HEK293 (cell line): Measurements from ENCODE around the gene PNPLA2.
A peak's percentile ranks its signal among the peaks of the same experiment; 100 is the strongest.

Experiments
- REPIN1 ChIP-seq: fragments of 450-650 bp; formaldehyde crosslinking; IDR thresholded peaks from 2 replicates; pipeline ENCODE4 v1.5.1; 2017; ENCODE audit warnings: missing biosample characterization, missing genetic modification characterization, low read depth
- SP7 ChIP-seq: fragments of 450-650 bp; formaldehyde crosslinking; IDR thresholded peaks from 2 replicates; pipeline ENCODE4 v1.5.1; 2016; ENCODE audit warnings: missing biosample characterization, missing genetic modification characterization
- TCF7L2 ChIP-seq: IDR thresholded peaks from 2 replicates; pipeline ENCODE4 v1.6.1; 2011; ENCODE audit warnings: low read depth, mild to moderate bottlenecking, inconsistent platforms, low read length, moderate library complexity, borderline replicate concordance
- ZBTB21 ChIP-seq: fragments of 450-650 bp; formaldehyde crosslinking; IDR thresholded peaks from 2 replicates; pipeline ENCODE4 v1.5.1; 2017; ENCODE audit warnings: missing biosample characterization, missing genetic modification characterization
- ZNF146 ChIP-seq: fragments of 450-650 bp; formaldehyde crosslinking; IDR thresholded peaks from 2 replicates; pipeline ENCODE4 v1.5.1; 2016; ENCODE audit warnings: missing biosample characterization, missing genetic modification characterization
- ZNF155 ChIP-seq: fragments of 450-650 bp; formaldehyde crosslinking; IDR thresholded peaks from 2 replicates; pipeline ENCODE4 v1.5.1; 2016; ENCODE audit warnings: missing biosample characterization, missing genetic modification characterization
- ZNF174 ChIP-seq: fragments of 450-650 bp; formaldehyde crosslinking; IDR thresholded peaks from 2 replicates; pipeline ENCODE4 v1.5.0; 2017; ENCODE audit warnings: missing biosample characterization, mild to moderate bottlenecking, missing genetic modification characterization
- ZNF214 ChIP-seq: fragments of 450-650 bp; formaldehyde crosslinking; IDR thresholded peaks from 2 replicates; pipeline ENCODE4 v1.5.1; 2017; ENCODE audit warnings: missing biosample characterization, mild to moderate bottlenecking, missing genetic modification characterization, borderline replicate concordance
- ZNF23 ChIP-seq: fragments of 450-650 bp; formaldehyde crosslinking; IDR thresholded peaks from 2 replicates; pipeline ENCODE4 v1.5.1; 2016; ENCODE audit warnings: missing biosample characterization, missing genetic modification characterization, borderline replicate concordance
- ZNF239 ChIP-seq: fragments of 450-650 bp; formaldehyde crosslinking; IDR thresholded peaks from 2 replicates; pipeline ENCODE4 v1.5.1; 2016; ENCODE audit warnings: missing biosample characterization, missing genetic modification characterization
- ZNF311 ChIP-seq: fragments of 450-650 bp; formaldehyde crosslinking; IDR thresholded peaks from 2 replicates; pipeline ENCODE4 v1.5.1; 2017; ENCODE audit warnings: missing biosample characterization, missing genetic modification characterization, borderline replicate concordance
- ZNF37A ChIP-seq: fragments of 450-650 bp; IDR thresholded peaks from 2 replicates; pipeline ENCODE4 v1.5.1; 2018; ENCODE audit warnings: missing biosample characterization, missing genetic modification characterization
- ZNF548 ChIP-seq: fragments of 450-650 bp; formaldehyde crosslinking; IDR thresholded peaks from 2 replicates; pipeline ENCODE4 v1.5.1; 2016; ENCODE audit warnings: missing biosample characterization, missing genetic modification characterization
- ZNF549 ChIP-seq: fragments of 450-650 bp; IDR thresholded peaks from 2 replicates; pipeline ENCODE4 v1.5.1; 2018; ENCODE audit warnings: missing biosample characterization, missing genetic modification characterization, mild to moderate bottlenecking, inconsistent platforms, moderate library complexity
- ZNF670 ChIP-seq: fragments of 450-650 bp; formaldehyde crosslinking; IDR thresholded peaks from 2 replicates; pipeline ENCODE4 v1.5.1; 2016; ENCODE audit warnings: missing biosample characterization, missing genetic modification characterization, low read depth
- ZNF677 ChIP-seq: fragments of 450-650 bp; IDR thresholded peaks from 2 replicates; pipeline ENCODE4 v1.5.0; 2018; ENCODE audit warnings: missing biosample characterization, mild to moderate bottlenecking, missing genetic modification characterization, moderate library complexity
- ZSCAN23 ChIP-seq: fragments of 450-650 bp; formaldehyde crosslinking; IDR thresholded peaks from 2 replicates; pipeline ENCODE4 v1.5.1; 2016; ENCODE audit warnings: missing biosample characterization, missing genetic modification characterization
- TF ChIP-seq, protein P1 (sequence below): fragments of 450-650 bp; formaldehyde crosslinking; IDR thresholded peaks from 2 replicates; pipeline ENCODE4 v1.5.1; 2016; ENCODE audit warnings: missing biosample characterization, missing genetic modification characterization, borderline replicate concordance
- TF ChIP-seq, protein P2 (sequence below): fragments of 450-650 bp; formaldehyde crosslinking; IDR thresholded peaks from 2 replicates; pipeline ENCODE4 v1.5.0; 2017; ENCODE audit warnings: missing biosample characterization, missing genetic modification characterization, borderline replicate concordance
- TF ChIP-seq, protein P3 (sequence below): fragments of 450-650 bp; formaldehyde crosslinking; IDR thresholded peaks from 2 replicates; pipeline ENCODE4 v1.5.1; 2017; ENCODE audit warnings: missing biosample characterization, missing genetic modification characterization
- TF ChIP-seq, protein P4 (sequence below): IDR thresholded peaks from 2 replicates; pipeline ENCODE4 v1.6.1; 2011; ENCODE audit warnings: mild to moderate bottlenecking, low read depth, low read length, borderline replicate concordance
- TF ChIP-seq, protein P5 (sequence below): fragments of 450-650 bp; formaldehyde crosslinking; IDR thresholded peaks from 2 replicates; pipeline ENCODE4 v1.5.1; 2017; ENCODE audit warnings: missing biosample characterization, missing genetic modification characterization
- TF ChIP-seq, protein P6 (sequence below): fragments of 450-650 bp; formaldehyde crosslinking; IDR thresholded peaks from 2 replicates; pipeline ENCODE4 v1.5.1; 2016; ENCODE audit warnings: missing biosample characterization, missing genetic modification characterization

Gene PNPLA2

DNA sequence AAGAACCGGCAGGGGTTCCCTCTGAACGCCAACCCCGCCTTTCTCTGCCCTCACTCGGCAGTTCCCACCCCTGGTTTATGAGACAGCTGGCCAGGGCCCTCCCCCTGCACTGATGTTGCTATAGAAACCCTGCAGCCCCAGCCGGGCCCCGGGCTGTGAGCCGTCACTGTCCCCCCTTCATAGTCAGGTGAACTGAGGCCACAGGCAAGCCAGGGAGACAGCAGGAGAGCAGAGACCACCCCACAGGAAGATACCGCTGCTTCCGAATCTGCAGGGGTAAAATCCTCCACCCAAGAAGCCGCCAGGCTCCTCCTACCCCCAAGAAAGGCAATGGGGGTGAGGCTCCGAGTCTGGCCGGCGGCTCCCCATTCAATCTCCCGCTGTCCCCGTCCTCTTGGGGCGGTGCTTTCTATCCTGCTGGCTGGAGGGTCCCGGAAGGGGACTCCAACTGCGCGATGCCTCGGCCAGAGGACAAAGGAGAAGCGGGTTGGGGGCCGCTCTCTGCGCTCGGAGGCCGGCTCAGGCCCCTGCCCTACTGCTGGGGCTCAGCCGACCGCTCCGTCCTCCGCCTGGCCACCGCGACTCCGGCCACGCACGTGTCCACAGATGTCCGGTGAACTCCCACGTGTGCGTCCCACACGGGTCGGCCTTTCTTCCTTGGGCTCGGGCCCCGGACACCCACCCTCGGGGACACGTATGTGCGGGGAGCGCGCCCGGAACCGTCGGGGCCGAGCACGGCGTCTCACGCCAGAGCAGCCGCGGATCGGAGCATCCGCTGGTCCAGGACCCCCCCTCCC is 21.2 kb upstream of the PNPLA2 start (continued):
- TF ChIP-seq, protein P1, sequence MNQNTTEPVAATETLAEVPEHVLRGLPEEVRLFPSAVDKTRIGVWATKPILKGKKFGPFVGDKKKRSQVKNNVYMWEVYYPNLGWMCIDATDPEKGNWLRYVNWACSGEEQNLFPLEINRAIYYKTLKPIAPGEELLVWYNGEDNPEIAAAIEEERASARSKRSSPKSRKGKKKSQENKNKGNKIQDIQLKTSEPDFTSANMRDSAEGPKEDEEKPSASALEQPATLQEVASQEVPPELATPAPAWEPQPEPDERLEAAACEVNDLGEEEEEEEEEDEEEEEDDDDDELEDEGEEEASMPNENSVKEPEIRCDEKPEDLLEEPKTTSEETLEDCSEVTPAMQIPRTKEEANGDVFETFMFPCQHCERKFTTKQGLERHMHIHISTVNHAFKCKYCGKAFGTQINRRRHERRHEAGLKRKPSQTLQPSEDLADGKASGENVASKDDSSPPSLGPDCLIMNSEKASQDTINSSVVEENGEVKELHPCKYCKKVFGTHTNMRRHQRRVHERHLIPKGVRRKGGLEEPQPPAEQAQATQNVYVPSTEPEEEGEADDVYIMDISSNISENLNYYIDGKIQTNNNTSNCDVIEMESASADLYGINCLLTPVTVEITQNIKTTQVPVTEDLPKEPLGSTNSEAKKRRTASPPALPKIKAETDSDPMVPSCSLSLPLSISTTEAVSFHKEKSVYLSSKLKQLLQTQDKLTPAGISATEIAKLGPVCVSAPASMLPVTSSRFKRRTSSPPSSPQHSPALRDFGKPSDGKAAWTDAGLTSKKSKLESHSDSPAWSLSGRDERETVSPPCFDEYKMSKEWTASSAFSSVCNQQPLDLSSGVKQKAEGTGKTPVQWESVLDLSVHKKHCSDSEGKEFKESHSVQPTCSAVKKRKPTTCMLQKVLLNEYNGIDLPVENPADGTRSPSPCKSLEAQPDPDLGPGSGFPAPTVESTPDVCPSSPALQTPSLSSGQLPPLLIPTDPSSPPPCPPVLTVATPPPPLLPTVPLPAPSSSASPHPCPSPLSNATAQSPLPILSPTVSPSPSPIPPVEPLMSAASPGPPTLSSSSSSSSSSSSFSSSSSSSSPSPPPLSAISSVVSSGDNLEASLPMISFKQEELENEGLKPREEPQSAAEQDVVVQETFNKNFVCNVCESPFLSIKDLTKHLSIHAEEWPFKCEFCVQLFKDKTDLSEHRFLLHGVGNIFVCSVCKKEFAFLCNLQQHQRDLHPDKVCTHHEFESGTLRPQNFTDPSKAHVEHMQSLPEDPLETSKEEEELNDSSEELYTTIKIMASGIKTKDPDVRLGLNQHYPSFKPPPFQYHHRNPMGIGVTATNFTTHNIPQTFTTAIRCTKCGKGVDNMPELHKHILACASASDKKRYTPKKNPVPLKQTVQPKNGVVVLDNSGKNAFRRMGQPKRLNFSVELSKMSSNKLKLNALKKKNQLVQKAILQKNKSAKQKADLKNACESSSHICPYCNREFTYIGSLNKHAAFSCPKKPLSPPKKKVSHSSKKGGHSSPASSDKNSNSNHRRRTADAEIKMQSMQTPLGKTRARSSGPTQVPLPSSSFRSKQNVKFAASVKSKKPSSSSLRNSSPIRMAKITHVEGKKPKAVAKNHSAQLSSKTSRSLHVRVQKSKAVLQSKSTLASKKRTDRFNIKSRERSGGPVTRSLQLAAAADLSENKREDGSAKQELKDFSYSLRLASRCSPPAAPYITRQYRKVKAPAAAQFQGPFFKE: no peak
- TF ChIP-seq ZNF677: no peak
- no peak for TF ChIP-seq TCF7L2
- TF ChIP-seq ZNF239 (tag by site-specific recombination): no peak
- TF ChIP-seq, protein P2, sequence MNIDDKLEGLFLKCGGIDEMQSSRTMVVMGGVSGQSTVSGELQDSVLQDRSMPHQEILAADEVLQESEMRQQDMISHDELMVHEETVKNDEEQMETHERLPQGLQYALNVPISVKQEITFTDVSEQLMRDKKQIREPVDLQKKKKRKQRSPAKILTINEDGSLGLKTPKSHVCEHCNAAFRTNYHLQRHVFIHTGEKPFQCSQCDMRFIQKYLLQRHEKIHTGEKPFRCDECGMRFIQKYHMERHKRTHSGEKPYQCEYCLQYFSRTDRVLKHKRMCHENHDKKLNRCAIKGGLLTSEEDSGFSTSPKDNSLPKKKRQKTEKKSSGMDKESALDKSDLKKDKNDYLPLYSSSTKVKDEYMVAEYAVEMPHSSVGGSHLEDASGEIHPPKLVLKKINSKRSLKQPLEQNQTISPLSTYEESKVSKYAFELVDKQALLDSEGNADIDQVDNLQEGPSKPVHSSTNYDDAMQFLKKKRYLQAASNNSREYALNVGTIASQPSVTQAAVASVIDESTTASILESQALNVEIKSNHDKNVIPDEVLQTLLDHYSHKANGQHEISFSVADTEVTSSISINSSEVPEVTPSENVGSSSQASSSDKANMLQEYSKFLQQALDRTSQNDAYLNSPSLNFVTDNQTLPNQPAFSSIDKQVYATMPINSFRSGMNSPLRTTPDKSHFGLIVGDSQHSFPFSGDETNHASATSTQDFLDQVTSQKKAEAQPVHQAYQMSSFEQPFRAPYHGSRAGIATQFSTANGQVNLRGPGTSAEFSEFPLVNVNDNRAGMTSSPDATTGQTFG (tag by site-specific recombination): no peak
- TF ChIP-seq ZNF548 (tag by site-specific recombination): no peak
- TF ChIP-seq SP7 (tag by site-specific recombination): 0 out of 2 replicates have a peak, but pooled peaks have one; percentile 16
- TF ChIP-seq, protein P3, sequence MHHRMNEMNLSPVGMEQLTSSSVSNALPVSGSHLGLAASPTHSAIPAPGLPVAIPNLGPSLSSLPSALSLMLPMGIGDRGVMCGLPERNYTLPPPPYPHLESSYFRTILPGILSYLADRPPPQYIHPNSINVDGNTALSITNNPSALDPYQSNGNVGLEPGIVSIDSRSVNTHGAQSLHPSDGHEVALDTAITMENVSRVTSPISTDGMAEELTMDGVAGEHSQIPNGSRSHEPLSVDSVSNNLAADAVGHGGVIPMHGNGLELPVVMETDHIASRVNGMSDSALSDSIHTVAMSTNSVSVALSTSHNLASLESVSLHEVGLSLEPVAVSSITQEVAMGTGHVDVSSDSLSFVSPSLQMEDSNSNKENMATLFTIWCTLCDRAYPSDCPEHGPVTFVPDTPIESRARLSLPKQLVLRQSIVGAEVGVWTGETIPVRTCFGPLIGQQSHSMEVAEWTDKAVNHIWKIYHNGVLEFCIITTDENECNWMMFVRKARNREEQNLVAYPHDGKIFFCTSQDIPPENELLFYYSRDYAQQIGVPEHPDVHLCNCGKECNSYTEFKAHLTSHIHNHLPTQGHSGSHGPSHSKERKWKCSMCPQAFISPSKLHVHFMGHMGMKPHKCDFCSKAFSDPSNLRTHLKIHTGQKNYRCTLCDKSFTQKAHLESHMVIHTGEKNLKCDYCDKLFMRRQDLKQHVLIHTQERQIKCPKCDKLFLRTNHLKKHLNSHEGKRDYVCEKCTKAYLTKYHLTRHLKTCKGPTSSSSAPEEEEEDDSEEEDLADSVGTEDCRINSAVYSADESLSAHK (tag by site-specific recombination): no peak
- no peak for TF ChIP-seq ZNF23
- TF ChIP-seq ZBTB21 (tag by site-specific recombination): no peak
- TF ChIP-seq ZNF214: no peak
- TF ChIP-seq ZNF670: no peak
- TF ChIP-seq, protein P4, sequence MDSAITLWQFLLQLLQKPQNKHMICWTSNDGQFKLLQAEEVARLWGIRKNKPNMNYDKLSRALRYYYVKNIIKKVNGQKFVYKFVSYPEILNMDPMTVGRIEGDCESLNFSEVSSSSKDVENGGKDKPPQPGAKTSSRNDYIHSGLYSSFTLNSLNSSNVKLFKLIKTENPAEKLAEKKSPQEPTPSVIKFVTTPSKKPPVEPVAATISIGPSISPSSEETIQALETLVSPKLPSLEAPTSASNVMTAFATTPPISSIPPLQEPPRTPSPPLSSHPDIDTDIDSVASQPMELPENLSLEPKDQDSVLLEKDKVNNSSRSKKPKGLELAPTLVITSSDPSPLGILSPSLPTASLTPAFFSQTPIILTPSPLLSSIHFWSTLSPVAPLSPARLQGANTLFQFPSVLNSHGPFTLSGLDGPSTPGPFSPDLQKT: no peak
- no peak for TF ChIP-seq REPIN1 (tag by site-specific recombination)
- TF ChIP-seq ZNF155: no peak
- no peak for TF ChIP-seq ZNF311
- no peak for TF ChIP-seq ZSCAN23
- TF ChIP-seq ZNF174 (tag by site-specific recombination): no peak
- TF ChIP-seq, protein P5, sequence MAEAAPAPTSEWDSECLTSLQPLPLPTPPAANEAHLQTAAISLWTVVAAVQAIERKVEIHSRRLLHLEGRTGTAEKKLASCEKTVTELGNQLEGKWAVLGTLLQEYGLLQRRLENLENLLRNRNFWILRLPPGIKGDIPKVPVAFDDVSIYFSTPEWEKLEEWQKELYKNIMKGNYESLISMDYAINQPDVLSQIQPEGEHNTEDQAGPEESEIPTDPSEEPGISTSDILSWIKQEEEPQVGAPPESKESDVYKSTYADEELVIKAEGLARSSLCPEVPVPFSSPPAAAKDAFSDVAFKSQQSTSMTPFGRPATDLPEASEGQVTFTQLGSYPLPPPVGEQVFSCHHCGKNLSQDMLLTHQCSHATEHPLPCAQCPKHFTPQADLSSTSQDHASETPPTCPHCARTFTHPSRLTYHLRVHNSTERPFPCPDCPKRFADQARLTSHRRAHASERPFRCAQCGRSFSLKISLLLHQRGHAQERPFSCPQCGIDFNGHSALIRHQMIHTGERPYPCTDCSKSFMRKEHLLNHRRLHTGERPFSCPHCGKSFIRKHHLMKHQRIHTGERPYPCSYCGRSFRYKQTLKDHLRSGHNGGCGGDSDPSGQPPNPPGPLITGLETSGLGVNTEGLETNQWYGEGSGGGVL (tag by site-specific recombination): peak; percentile 98
- TF ChIP-seq ZNF146 (tag by site-specific recombination): no peak
- TF ChIP-seq ZNF549 (tag by site-specific recombination): no peak
- TF ChIP-seq ZNF37A (tag by site-specific recombination): no peak
- TF ChIP-seq, protein P6, sequence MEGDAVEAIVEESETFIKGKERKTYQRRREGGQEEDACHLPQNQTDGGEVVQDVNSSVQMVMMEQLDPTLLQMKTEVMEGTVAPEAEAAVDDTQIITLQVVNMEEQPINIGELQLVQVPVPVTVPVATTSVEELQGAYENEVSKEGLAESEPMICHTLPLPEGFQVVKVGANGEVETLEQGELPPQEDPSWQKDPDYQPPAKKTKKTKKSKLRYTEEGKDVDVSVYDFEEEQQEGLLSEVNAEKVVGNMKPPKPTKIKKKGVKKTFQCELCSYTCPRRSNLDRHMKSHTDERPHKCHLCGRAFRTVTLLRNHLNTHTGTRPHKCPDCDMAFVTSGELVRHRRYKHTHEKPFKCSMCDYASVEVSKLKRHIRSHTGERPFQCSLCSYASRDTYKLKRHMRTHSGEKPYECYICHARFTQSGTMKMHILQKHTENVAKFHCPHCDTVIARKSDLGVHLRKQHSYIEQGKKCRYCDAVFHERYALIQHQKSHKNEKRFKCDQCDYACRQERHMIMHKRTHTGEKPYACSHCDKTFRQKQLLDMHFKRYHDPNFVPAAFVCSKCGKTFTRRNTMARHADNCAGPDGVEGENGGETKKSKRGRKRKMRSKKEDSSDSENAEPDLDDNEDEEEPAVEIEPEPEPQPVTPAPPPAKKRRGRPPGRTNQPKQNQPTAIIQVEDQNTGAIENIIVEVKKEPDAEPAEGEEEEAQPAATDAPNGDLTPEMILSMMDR (tag by site-specific recombination): no peak
